HepG2 (cell line): ENCODE results near the gene PYURF. TPM values are rescaled to one million over a fixed set of nuclear protein-coding genes. Genes with fewer than 3 reads are reported as not detected.
A peak's percentile ranks its signal among the peaks of the same experiment; 100 is the strongest.

Source experiments
- ARID3A ChIP-seq: IDR thresholded peaks from 2 replicates; pipeline ENCODE4 v1.6.1; 2012; ENCODE audit warnings: low read depth, low read length, improper control_type of control experiment
- GATAD2A ChIP-seq: IDR thresholded peaks from 2 replicates; pipeline ENCODE4 v1.6.1; 2016
- KDM5A ChIP-seq: fragments of 200-600 bp; sonication (generic); IDR thresholded peaks from 2 replicates; pipeline ENCODE4 v1.7.0; 2018; ENCODE audit warnings: antibody characterized with exemption, mild to moderate bottlenecking, low read length, borderline replicate concordance
- NKX3-1 ChIP-seq: sonication (generic); formaldehyde crosslinking; IDR thresholded peaks from 2 replicates; pipeline ENCODE4 v1.5.0; 2020; ENCODE audit warnings: missing genetic modification reagents
- PHF8 ChIP-seq: sonication (generic); formaldehyde crosslinking; IDR thresholded peaks from 2 replicates; pipeline ENCODE4 v1.5.0; 2020; ENCODE audit warnings: missing genetic modification reagents
- PTBP1 ChIP-seq: fragments of 200-400 bp; formaldehyde crosslinking; IDR thresholded peaks from 2 replicates; pipeline ENCODE4 v1.6.1; 2018; ENCODE audit warnings: low read length, low read depth; ENCODE audit not compliant: poor library complexity, severe bottlenecking
- RFX5 ChIP-seq: IDR thresholded peaks from 2 replicates; pipeline ENCODE4 v1.6.1; 2011; ENCODE audit warnings: low read depth, low read length, improper control_type of control experiment
- STAT5B ChIP-seq: sonication (generic); formaldehyde crosslinking; IDR thresholded peaks from 2 replicates; pipeline ENCODE4 v1.4.0; 2020; ENCODE audit warnings: missing genetic modification reagents
- TSC22D2 ChIP-seq: sonication (generic); formaldehyde crosslinking; IDR thresholded peaks from 2 replicates; pipeline ENCODE4 v1.5.1; 2020; ENCODE audit warnings: missing genetic modification reagents, mild to moderate bottlenecking, borderline replicate concordance
- ZBTB25 ChIP-seq: IDR thresholded peaks from 2 replicates; pipeline ENCODE4 v1.6.1; 2018; ENCODE audit warnings: missing genetic modification reagents
- ZNF12 ChIP-seq: sonication (generic); formaldehyde crosslinking; IDR thresholded peaks from 2 replicates; pipeline ENCODE4 v1.5.0; 2020; ENCODE audit warnings: missing genetic modification reagents
- ZNF143 ChIP-seq: sonication (generic); formaldehyde crosslinking; IDR thresholded peaks from 2 replicates; pipeline ENCODE4 v1.4.0; 2020; ENCODE audit warnings: missing genetic modification reagents
- ZNF501 ChIP-seq: sonication (generic); formaldehyde crosslinking; IDR thresholded peaks from 2 replicates; pipeline ENCODE4 v1.5.1; 2020; ENCODE audit warnings: mild to moderate bottlenecking, moderate library complexity, missing genetic modification reagents
- ZNF567 ChIP-seq: sonication (generic); formaldehyde crosslinking; IDR thresholded peaks from 2 replicates; pipeline ENCODE4 v1.8.1; 2023; ENCODE audit warnings: mild to moderate bottlenecking, missing genetic modification reagents, borderline replicate concordance
- ZNF619 ChIP-seq: sonication (generic); formaldehyde crosslinking; IDR thresholded peaks from 2 replicates; pipeline ENCODE4 v1.4.0; 2020; ENCODE audit warnings: mild to moderate bottlenecking, missing genetic modification reagents
- ZNF772 ChIP-seq: sonication (generic); formaldehyde crosslinking; IDR thresholded peaks from 2 replicates; pipeline ENCODE4 v1.5.0; 2020; ENCODE audit warnings: mild to moderate bottlenecking, missing genetic modification reagents
- ZNF790 ChIP-seq: sonication (generic); formaldehyde crosslinking; IDR thresholded peaks from 2 replicates; pipeline ENCODE4 v1.8.0; 2022; ENCODE audit warnings: missing genetic modification reagents, mild to moderate bottlenecking, borderline replicate concordance
- polyA plus RNA-seq, 8 experiments: library from polyadenylated mRNA; depleted of rRNA in 3 of 8; stranded (reverse) in 7 of 8; unstranded in 1 of 8; fragments of >200 nt; fragmentation: Illumina TruSeq in 4 of 8; extraction: Trizol in 4 of 8; gene quantifications; 2 replicates each; pipeline versions ENCODE4 v1.2.1 to v1.2.3, GENCODE V29; 2011 to 2016; ENCODE audit warnings: low read depth in 4 of 8, missing spikeins in 1 of 8, mixed read lengths in 1 of 8; ENCODE audit not compliant: insufficient read depth in 1 of 8
- total RNA-seq, 5 experiments: library from RNA; depleted of rRNA; stranded (reverse); fragments of >200 nt; fragmentation: Illumina TruSeq; extraction: Trizol; gene quantifications; 2 replicates each; pipeline ENCODE4 v1.2.3, GENCODE V29; 2016; ENCODE audit warnings: low read depth in 1 of 5
- TF ChIP-seq, protein P1 (sequence below): sonication (generic); formaldehyde crosslinking; IDR thresholded peaks from 2 replicates; pipeline ENCODE4 v1.4.0; 2020; ENCODE audit warnings: missing genetic modification reagents
- TF ChIP-seq, protein P2 (sequence below): sonication (generic); formaldehyde crosslinking; IDR thresholded peaks from 2 replicates; pipeline ENCODE4 v1.9.0; 2021; ENCODE audit warnings: missing genetic modification reagents, mild to moderate bottlenecking, borderline replicate concordance
- TF ChIP-seq, protein P3 (sequence below): IDR thresholded peaks from 2 replicates; pipeline ENCODE4 v1.6.1; 2016; ENCODE audit warnings: mild to moderate bottlenecking, missing biosample characterization, missing genetic modification reagents

PYURF gene
- total and polyA plus RNA-seq, 2 of the 13 experiments (the other 11 are each of a cell fraction or from before 2014, with no cell fraction given) = 59.9 to 95.2 TPM

GRCh38 chr4:88523325-88524129 lies at the start of gene PYURF (continued):
- TF ChIP-seq KDM5A = peak; percentile 72; the same call in 1 of the 2 replicates
- 0 out of 2 replicates have a peak, but pooled peaks have one; percentile 67 for TF ChIP-seq ZNF619
- TF ChIP-seq TSC22D2 (CRISPR knock-in tag) = peak; percentile 97; the same call in 1 of the 2 replicates
- peak; percentile 87 for TF ChIP-seq ZNF772
- TF ChIP-seq PTBP1 = no peak
- TF ChIP-seq ZNF143 (CRISPR knock-in tag) = peak; percentile 86
- no peak for TF ChIP-seq ZNF790
- TF ChIP-seq, protein P1, sequence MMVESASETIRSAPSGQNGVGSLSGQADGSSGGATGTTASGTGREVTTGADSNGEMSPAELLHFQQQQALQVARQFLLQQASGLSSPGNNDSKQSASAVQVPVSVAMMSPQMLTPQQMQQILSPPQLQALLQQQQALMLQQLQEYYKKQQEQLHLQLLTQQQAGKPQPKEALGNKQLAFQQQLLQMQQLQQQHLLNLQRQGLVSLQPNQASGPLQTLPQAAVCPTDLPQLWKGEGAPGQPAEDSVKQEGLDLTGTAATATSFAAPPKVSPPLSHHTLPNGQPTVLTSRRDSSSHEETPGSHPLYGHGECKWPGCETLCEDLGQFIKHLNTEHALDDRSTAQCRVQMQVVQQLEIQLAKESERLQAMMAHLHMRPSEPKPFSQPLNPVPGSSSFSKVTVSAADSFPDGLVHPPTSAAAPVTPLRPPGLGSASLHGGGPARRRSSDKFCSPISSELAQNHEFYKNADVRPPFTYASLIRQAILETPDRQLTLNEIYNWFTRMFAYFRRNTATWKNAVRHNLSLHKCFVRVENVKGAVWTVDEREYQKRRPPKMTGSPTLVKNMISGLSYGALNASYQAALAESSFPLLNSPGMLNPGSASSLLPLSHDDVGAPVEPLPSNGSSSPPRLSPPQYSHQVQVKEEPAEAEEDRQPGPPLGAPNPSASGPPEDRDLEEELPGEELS (CRISPR knock-in tag) = peak; percentile 57
- no peak; the same call in 1 of the 2 replicates for TF ChIP-seq ZNF567 (CRISPR knock-in tag)
- TF ChIP-seq GATAD2A (CRISPR knock-in tag) = peak; percentile 60
- TF ChIP-seq RFX5 = no peak
- TF ChIP-seq ZNF12 (CRISPR knock-in tag) = peak; percentile 66
- TF ChIP-seq, protein P2, sequence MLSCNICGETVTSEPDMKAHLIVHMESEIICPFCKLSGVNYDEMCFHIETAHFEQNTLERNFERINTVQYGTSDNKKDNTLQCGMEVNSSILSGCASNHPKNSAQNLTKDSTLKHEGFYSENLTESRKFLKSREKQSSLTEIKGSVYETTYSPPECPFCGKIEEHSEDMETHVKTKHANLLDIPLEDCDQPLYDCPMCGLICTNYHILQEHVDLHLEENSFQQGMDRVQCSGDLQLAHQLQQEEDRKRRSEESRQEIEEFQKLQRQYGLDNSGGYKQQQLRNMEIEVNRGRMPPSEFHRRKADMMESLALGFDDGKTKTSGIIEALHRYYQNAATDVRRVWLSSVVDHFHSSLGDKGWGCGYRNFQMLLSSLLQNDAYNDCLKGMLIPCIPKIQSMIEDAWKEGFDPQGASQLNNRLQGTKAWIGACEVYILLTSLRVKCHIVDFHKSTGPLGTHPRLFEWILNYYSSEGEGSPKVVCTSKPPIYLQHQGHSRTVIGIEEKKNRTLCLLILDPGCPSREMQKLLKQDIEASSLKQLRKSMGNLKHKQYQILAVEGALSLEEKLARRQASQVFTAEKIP = no peak
- TF ChIP-seq STAT5B (CRISPR knock-in tag) = peak; percentile 70; the same call in 1 of the 2 replicates
- peak; percentile 98 for TF ChIP-seq PHF8 (CRISPR knock-in tag)
- TF ChIP-seq ZNF501 (CRISPR knock-in tag) = peak; percentile 97
- TF ChIP-seq ARID3A = no peak
- TF ChIP-seq, protein P3, sequence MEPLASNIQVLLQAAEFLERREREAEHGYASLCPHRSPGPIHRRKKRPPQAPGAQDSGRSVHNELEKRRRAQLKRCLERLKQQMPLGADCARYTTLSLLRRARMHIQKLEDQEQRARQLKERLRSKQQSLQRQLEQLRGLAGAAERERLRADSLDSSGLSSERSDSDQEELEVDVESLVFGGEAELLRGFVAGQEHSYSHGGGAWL = peak; percentile 92
- TF ChIP-seq NKX3-1 = peak; percentile 73
- TF ChIP-seq ZBTB25 (CRISPR knock-in tag) = peak; percentile 89; the same call in 1 of the 2 replicates
